Forelimb muscle (tissue), 1 donor: Measurements from ENCODE around the gene PRKRIP1. TPM values are rescaled to one million over a fixed set of nuclear protein-coding genes. Genes with fewer than 3 reads are reported as not detected.
"Not testable (repeated sequence)": the region's sequence is repeated elsewhere in the genome, so short reads cannot be mapped to it uniquely, and the experiment has no call there.

Experiments
- DNase-seq: peaks from one replicate; pipeline ENCODE4 v3.0.0-alpha.2; 2013; ENCODE audit warnings: low read depth
- polyA plus RNA-seq: library from polyadenylated mRNA; unstranded; fragments of 120-200 nt; gene quantifications from one replicate; pipeline ENCODE4 v1.2.1, GENCODE V29; 2013; ENCODE audit not compliant: insufficient read length

The PRKRIP1 gene
- polyA plus RNA-seq: 27.4 TPM

GRCh38 chr7:102395873-102396709, at the start of gene PRKRIP1:
PRKRIP1 (plus strand) TSS chr7:102396363; CDS start chr7:102396412, 49 bp downstream.
- DNase-seq: peak; percentile 70

GRCh38 chr7:102346983-102347382, 49.2 kb upstream of the PRKRIP1 start:
- DNase-seq: not testable (repeated sequence)

GRCh38 chr7:102356344-102356743, 39.8 kb upstream of the PRKRIP1 start, which contains the start of gene SPDYE6:
SPDYE6 (minus strand) TSS chr7:102356444; CDS start chr7:102356023, 421 bp downstream.
- DNase-seq: not testable (repeated sequence)

- DNase-seq: peak; percentile 94
These were observed 32.4 kb upstream of the PRKRIP1 start for GRCh38 chr7:102363549-102364393.

GRCh38 chr7:102364394-102364886, 31.7 kb upstream of the PRKRIP1 start:
- not testable (repeated sequence) for DNase-seq

GRCh38 chr7:102365390-102365789, 30.8 kb upstream of the PRKRIP1 start:
- not testable (repeated sequence) for DNase-seq

GRCh38 chr7:102370038-102370437, 26.1 kb upstream of the PRKRIP1 start:
- DNase-seq: not testable (repeated sequence)

GRCh38 chr7:102372796-102373195, 23.4 kb upstream of the PRKRIP1 start:
- not testable (repeated sequence) for DNase-seq

GRCh38 chr7:102376964-102377466, 19.1 kb upstream of the PRKRIP1 start:
- DNase-seq: no peak

GRCh38 chr7:102380837-102381236, 15.3 kb upstream of the PRKRIP1 start:
- not testable (repeated sequence) for DNase-seq

- not testable (repeated sequence) for DNase-seq
These were observed 14.3 kb upstream of the PRKRIP1 start for GRCh38 chr7:102381696-102382425.

- DNase-seq: no peak
These were observed 9.1 kb upstream of the PRKRIP1 start for GRCh38 chr7:102387064-102387463.

- no peak for DNase-seq
These were observed 6.4 kb upstream of the PRKRIP1 start for GRCh38 chr7:102389810-102390209.

GRCh38 chr7:102390697-102391484, 5.3 kb upstream of the PRKRIP1 start:
- peak; percentile 14 for DNase-seq

- no peak for DNase-seq
These were observed 3.8 kb upstream of the PRKRIP1 start for GRCh38 chr7:102392330-102392729.

GRCh38 chr7:102393467-102393866, 2.7 kb upstream of the PRKRIP1 start:
- DNase-seq: no peak

GRCh38 chr7:102395592-102395872, 631 bp upstream of the PRKRIP1 start:
- no peak for DNase-seq

GRCh38 chr7:102396710-102397019, 502 bp downstream of the PRKRIP1 start:
- DNase-seq: no peak

- DNase-seq: no peak
These were observed 2.4 kb downstream of the PRKRIP1 start for GRCh38 chr7:102398543-102398942.

GRCh38 chr7:102400360-102400759, 4.2 kb downstream of the PRKRIP1 start:
- no peak for DNase-seq

GRCh38 chr7:102403563-102403962, 7.4 kb downstream of the PRKRIP1 start:
- no peak for DNase-seq
